Loucy (cell line): ENCODE measurements around the gene MAPK8IP1.

Experiments used
- H2AFZ ChIP-seq: fragments of 200-600 bp; sonication (generic); 2 replicates; pipeline ENCODE4 v1.6.0; 2016; ENCODE audit warnings: antibody characterized with exemption, mild to moderate bottlenecking, low read length, moderate library complexity
- H3F3A ChIP-seq: fragments of 200-600 bp; 2 replicates; pipeline ENCODE4 v1.6.0; 2016; ENCODE audit warnings: antibody characterized with exemption, low read depth, mild to moderate bottlenecking
- H3K27me3 ChIP-seq: fragments of 200-600 bp; sonication (generic); 2 replicates; pipeline ENCODE4 v1.6.1; 2014; ENCODE audit warnings: low read length, mild to moderate bottlenecking; ENCODE audit not compliant: insufficient read depth, poor library complexity, severe bottlenecking
- H3K36me3 ChIP-seq: fragments of 200-600 bp; sonication (generic); 2 replicates; pipeline ENCODE4 v1.6.1; 2016; ENCODE audit warnings: low read length; ENCODE audit not compliant: insufficient read depth
- H3K4me1 ChIP-seq: fragments of 200-600 bp; sonication (generic); 2 replicates; pipeline ENCODE4 v1.5.1; 2014; ENCODE audit warnings: low read length, mild to moderate bottlenecking; ENCODE audit not compliant: insufficient read depth, poor library complexity, severe bottlenecking
- H3K4me2 ChIP-seq: fragments of 200-600 bp; sonication (generic); 2 replicates; pipeline ENCODE4 v1.6.0; 2014; ENCODE audit warnings: antibody characterized with exemption, low read length, low read depth, mild to moderate bottlenecking; ENCODE audit not compliant: poor library complexity, severe bottlenecking
- H3K4me3 ChIP-seq: fragments of 200-600 bp; sonication (generic); 2 replicates; pipeline ENCODE4 v1.5.1; 2014; ENCODE audit warnings: low read length, mild to moderate bottlenecking, mixed read lengths; ENCODE audit not compliant: poor library complexity, severe bottlenecking
- H3K79me2 ChIP-seq: fragments of 200-600 bp; sonication (generic); 2 replicates; pipeline ENCODE4 v1.6.1; 2014; ENCODE audit warnings: low read length; ENCODE audit not compliant: insufficient read depth
- H3K9ac ChIP-seq: fragments of 200-600 bp; sonication (generic); 2 replicates; pipeline ENCODE4 v1.6.0; 2014; ENCODE audit warnings: mild to moderate bottlenecking, low read depth, low read length, moderate library complexity; ENCODE audit not compliant: poor library complexity, severe bottlenecking
- H3K9me2 ChIP-seq: fragments of 200-600 bp; sonication (generic); replicated peaks from 2 replicates; pipeline ENCODE4 v1.6.1; 2016; ENCODE audit warnings: low read depth, low read length, mixed read lengths
- H3K9me3 ChIP-seq: fragments of 200-600 bp; sonication (generic); 2 replicates; pipeline ENCODE4 v1.6.1; 2014; ENCODE audit warnings: mild to moderate bottlenecking, antibody characterized with exemption, low read length, low read depth; ENCODE audit not compliant: insufficient read depth
- H4K20me1 ChIP-seq: fragments of 200-600 bp; sonication (generic); 2 replicates; pipeline ENCODE4 v1.6.0; 2014; ENCODE audit warnings: antibody characterized with exemption, low read length, mild to moderate bottlenecking; ENCODE audit not compliant: insufficient read depth, poor library complexity, severe bottlenecking
- CTCF ChIP-seq: fragments of 200-600 bp; sonication (generic); conservative IDR thresholded peaks from 2 replicates; pipeline ENCODE4 v1.5.1; 2014; ENCODE audit warnings: mild to moderate bottlenecking, antibody characterized with exemption, low read length
- EZH2phosphoT487 ChIP-seq: fragments of 200-600 bp; IDR thresholded peaks from 2 replicates; pipeline ENCODE4 v1.6.1; 2018; ENCODE audit warnings: antibody characterized with exemption, mild to moderate bottlenecking, moderate library complexity, borderline replicate concordance

Gene MAPK8IP1

GRCh38 chr11:45877221-45877620 is 8.2 kb upstream of the MAPK8IP1 start:
- Histone ChIP-seq H3K9me3 (no peaks in the 10 kb centered on the region), H2AFZ (no peak overlapping the region), H3K27me3 (no peaks in the 10 kb centered on the region), H3K9me2 (no peaks in the 10 kb centered on the region), H3K4me1 (no peaks in the 10 kb centered on the region), H3F3A (no peaks in the 10 kb centered on the region), H3K36me3 (peaks cover 56% of the 10 kb centered on the region; the same call in 1 of the 2 replicates), H3K4me2 (no peak overlapping the region), H3K4me3 (no peak overlapping the region), H3K9ac (no peak overlapping the region), H4K20me1 (no peaks in the 10 kb centered on the region), H3K79me2 (no peaks in the 10 kb centered on the region)
- TF ChIP-seq EZH2phosphoT487 (no peak), CTCF (no peak)

GRCh38 chr11:45877845-45878244 is 7.6 kb upstream of the MAPK8IP1 start:
- Histone ChIP-seq H3K9me3 (no peaks in the 10 kb centered on the region), H2AFZ (no peak overlapping the region), H3K27me3 (no peaks in the 10 kb centered on the region), H4K20me1 (no peaks in the 10 kb centered on the region), H3K4me2 (no peak overlapping the region), H3F3A (no peaks in the 10 kb centered on the region), H3K4me3 (no peak overlapping the region), H3K9ac (no peak overlapping the region), H3K36me3 (peaks cover 58% of the 10 kb centered on the region; the same call in 1 of the 2 replicates), H3K79me2 (no peaks in the 10 kb centered on the region), H3K9me2 (no peaks in the 10 kb centered on the region), H3K4me1 (no peaks in the 10 kb centered on the region)
- TF ChIP-seq CTCF (no peak), EZH2phosphoT487 (no peak)

GRCh38 chr11:45879803-45880686 is 5.4 kb upstream of the MAPK8IP1 start:
- Histone ChIP-seq H2AFZ (no peak overlapping the region), H3K9me2 (no peaks in the 10 kb centered on the region), H3K79me2 (no peaks in the 10 kb centered on the region), H3K27me3 (no peaks in the 10 kb centered on the region), H4K20me1 (peaks cover 1% of the 10 kb centered on the region), H3K9ac (no peak overlapping the region), H3K9me3 (no peaks in the 10 kb centered on the region), H3F3A (no peaks in the 10 kb centered on the region), H3K36me3 (peaks cover 46% of the 10 kb centered on the region; the same call in 1 of the 2 replicates), H3K4me1 (no peaks in the 10 kb centered on the region), H3K4me2 (no peak overlapping the region), H3K4me3 (no peak overlapping the region)
- TF ChIP-seq CTCF (no peak), EZH2phosphoT487 (no peak)
